Skeletal muscle satellite cell (primary cell): ENCODE measurements around the gene ETFA.

Experiments used
- H3K27me3 ChIP-seq: 2 replicates; pipeline ENCODE4 v1.7.0; 2013; ENCODE audit warnings: low read length; ENCODE audit not compliant: control insufficient read depth, insufficient read depth
- H3K36me3 ChIP-seq: 2 replicates; pipeline ENCODE4 v1.7.0; 2013; ENCODE audit warnings: mild to moderate bottlenecking, control low read depth, low read length; ENCODE audit not compliant: insufficient read depth
- H3K4me1 ChIP-seq: 2 replicates; pipeline ENCODE4 v1.7.0; 2013; ENCODE audit warnings: low read length; ENCODE audit not compliant: control insufficient read depth, insufficient read depth
- H3K4me2 ChIP-seq: 2 replicates; pipeline ENCODE4 v1.7.0; 2013; ENCODE audit warnings: mild to moderate bottlenecking, low read length
- H3K4me3 ChIP-seq: 2 replicates; pipeline ENCODE4 v1.7.0; 2013; ENCODE audit warnings: low read length
- H3K9ac ChIP-seq: 2 replicates; pipeline ENCODE4 v1.7.0; 2013; ENCODE audit warnings: mild to moderate bottlenecking, low read depth, low read length, moderate library complexity
- H3K9me3 ChIP-seq: replicated peaks from 2 replicates; pipeline ENCODE4 v1.7.0; 2013; ENCODE audit warnings: mild to moderate bottlenecking, control low read depth, low read length

ETFA gene

GRCh38 chr15:76345880-76346668, 34.8 kb upstream of the ETFA start:
- peaks cover 6% of the 10 kb centered on the region for H3K4me1 ChIP-seq
- H3K4me3 ChIP-seq, result no peak overlapping the region
- no peak overlapping the region for H3K4me2 ChIP-seq
- H3K36me3 ChIP-seq, result peaks cover 13% of the 10 kb centered on the region
- no peaks in the 10 kb centered on the region for H3K9me3 ChIP-seq
- H3K27me3 ChIP-seq, result peaks cover 39% of the 10 kb centered on the region
- no peak overlapping the region for H3K9ac ChIP-seq

GRCh38 chr15:76345583-76345879, 34.3 kb upstream of the ETFA start:
- Histone ChIP-seq H3K4me1 (peaks cover 11% of the 10 kb centered on the region), H3K36me3 (peaks cover 17% of the 10 kb centered on the region), H3K9ac (no peak overlapping the region), H3K4me3 (no peak overlapping the region), H3K27me3 (peaks cover 45% of the 10 kb centered on the region), H3K4me2 (no peak overlapping the region), H3K9me3 (no peaks in the 10 kb centered on the region)

GRCh38 chr15:76344893-76345582, 33.8 kb upstream of the ETFA start:
- Histone ChIP-seq H3K4me3 (no peak overlapping the region), H3K4me1 (peaks cover 16% of the 10 kb centered on the region), H3K9ac (no peak overlapping the region), H3K36me3 (peaks cover 18% of the 10 kb centered on the region), H3K9me3 (no peaks in the 10 kb centered on the region), H3K4me2 (no peak overlapping the region), H3K27me3 (peaks cover 50% of the 10 kb centered on the region)

- Histone ChIP-seq H3K36me3 (peaks cover 18% of the 10 kb centered on the region), H3K9me3 (no peaks in the 10 kb centered on the region), H3K9ac (no peak overlapping the region), H3K27me3 (peaks cover 66% of the 10 kb centered on the region), H3K4me3 (no peak overlapping the region), H3K4me2 (no peak overlapping the region), H3K4me1 (peaks cover 21% of the 10 kb centered on the region)
Measured at GRCh38 chr15:76343313-76343996, 32.2 kb upstream of the ETFA start.

GRCh38 chr15:76342382-76343201, 31.3 kb upstream of the ETFA start:
- H3K4me1 ChIP-seq, result peaks cover 29% of the 10 kb centered on the region
- no peaks in the 10 kb centered on the region for H3K9me3 ChIP-seq
- peaks cover 15% of the 10 kb centered on the region for H3K36me3 ChIP-seq
- peak overlapping the region; percentile 49 for H3K4me2 ChIP-seq
- H3K9ac ChIP-seq, result no peak overlapping the region
- no peak overlapping the region for H3K4me3 ChIP-seq
- H3K27me3 ChIP-seq, result peaks cover 74% of the 10 kb centered on the region

- peak overlapping the region; percentile 44 for H3K4me2 ChIP-seq
- no peak overlapping the region for H3K4me3 ChIP-seq
- H3K9ac ChIP-seq, result no peak overlapping the region
- H3K27me3 ChIP-seq, result peaks cover 79% of the 10 kb centered on the region
- no peaks in the 10 kb centered on the region for H3K9me3 ChIP-seq
- peaks cover 34% of the 10 kb centered on the region for H3K4me1 ChIP-seq
- H3K36me3 ChIP-seq, result peaks cover 14% of the 10 kb centered on the region
Measured at GRCh38 chr15:76342058-76342381, 30.8 kb upstream of the ETFA start.

GRCh38 chr15:76341366-76342057, 30.2 kb upstream of the ETFA start:
- Histone ChIP-seq H3K27me3 (peaks cover 79% of the 10 kb centered on the region), H3K9ac (no peak overlapping the region), H3K4me2 (peak overlapping the region; percentile 44), H3K4me3 (no peak overlapping the region), H3K4me1 (peaks cover 34% of the 10 kb centered on the region), H3K36me3 (peaks cover 14% of the 10 kb centered on the region), H3K9me3 (no peaks in the 10 kb centered on the region)

- Histone ChIP-seq H3K27me3 (peaks cover 79% of the 10 kb centered on the region), H3K36me3 (peaks cover 14% of the 10 kb centered on the region), H3K4me1 (peaks cover 35% of the 10 kb centered on the region), H3K9me3 (no peaks in the 10 kb centered on the region), H3K4me2 (peak overlapping the region; percentile 91), H3K4me3 (peak overlapping the region; percentile 67), H3K9ac (no peak overlapping the region)
Measured at GRCh38 chr15:76340803-76341365, 29.6 kb upstream of the ETFA start.

- peak overlapping the region; percentile 41 for H3K9ac ChIP-seq
- H3K36me3 ChIP-seq, result peaks cover 14% of the 10 kb centered on the region
- H3K4me2 ChIP-seq, result peak overlapping the region; percentile 91
- H3K9me3 ChIP-seq, result no peaks in the 10 kb centered on the region
- H3K27me3 ChIP-seq, result peaks cover 74% of the 10 kb centered on the region
- H3K4me1 ChIP-seq, result peaks cover 41% of the 10 kb centered on the region
- peak overlapping the region; percentile 67 for H3K4me3 ChIP-seq
Measured at GRCh38 chr15:76340198-76340802, 29.0 kb upstream of the ETFA start.
